Measurements from ENCODE around the gene LSM3. TPM values are rescaled to one million over a fixed set of nuclear protein-coding genes. Genes with fewer than 3 reads are reported as not detected.

Gene LSM3
- total RNA-seq, 4 donors from 2014 or later = 7.9 to 15.6 (median 12.7) TPM

GRCh38 chr3:14221902-14222301 lies 43.3 kb downstream of the LSM3 start:
- 86% methylated on average over 1 of the region's 1 CpG; no CpG with 5 or more reads in 1 of the 2 donors for WGBS, 2 donors (ENCODE audit: low coverage in 1 of 2)
- peaks cover 0 to 21% (median 0%) of the 10 kb centered on the region in 3 donors for H3K9me3 ChIP-seq
- H3K27ac ChIP-seq = no peak overlapping the region
- no peak for ATAC-seq
- no peak overlapping the region for H3K4me3 ChIP-seq
- no peaks in the 10 kb centered on the region for H3K4me1 ChIP-seq
- TF ChIP-seq POLR2AphosphoS5 (IDR thresholded peaks at IDR 0.05) (no peak), EP300 (IDR thresholded peaks at IDR 0.05) (no peak), POLR2A (IDR thresholded peaks at IDR 0.05) (no peak)
- TF ChIP-seq, protein P1, sequence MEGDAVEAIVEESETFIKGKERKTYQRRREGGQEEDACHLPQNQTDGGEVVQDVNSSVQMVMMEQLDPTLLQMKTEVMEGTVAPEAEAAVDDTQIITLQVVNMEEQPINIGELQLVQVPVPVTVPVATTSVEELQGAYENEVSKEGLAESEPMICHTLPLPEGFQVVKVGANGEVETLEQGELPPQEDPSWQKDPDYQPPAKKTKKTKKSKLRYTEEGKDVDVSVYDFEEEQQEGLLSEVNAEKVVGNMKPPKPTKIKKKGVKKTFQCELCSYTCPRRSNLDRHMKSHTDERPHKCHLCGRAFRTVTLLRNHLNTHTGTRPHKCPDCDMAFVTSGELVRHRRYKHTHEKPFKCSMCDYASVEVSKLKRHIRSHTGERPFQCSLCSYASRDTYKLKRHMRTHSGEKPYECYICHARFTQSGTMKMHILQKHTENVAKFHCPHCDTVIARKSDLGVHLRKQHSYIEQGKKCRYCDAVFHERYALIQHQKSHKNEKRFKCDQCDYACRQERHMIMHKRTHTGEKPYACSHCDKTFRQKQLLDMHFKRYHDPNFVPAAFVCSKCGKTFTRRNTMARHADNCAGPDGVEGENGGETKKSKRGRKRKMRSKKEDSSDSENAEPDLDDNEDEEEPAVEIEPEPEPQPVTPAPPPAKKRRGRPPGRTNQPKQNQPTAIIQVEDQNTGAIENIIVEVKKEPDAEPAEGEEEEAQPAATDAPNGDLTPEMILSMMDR (IDR thresholded peaks at IDR 0.05) = no peak
- H3K36me3 ChIP-seq = no peaks in the 10 kb centered on the region
- H3K27me3 ChIP-seq = peaks cover 7% of the 10 kb centered on the region

DNA sequence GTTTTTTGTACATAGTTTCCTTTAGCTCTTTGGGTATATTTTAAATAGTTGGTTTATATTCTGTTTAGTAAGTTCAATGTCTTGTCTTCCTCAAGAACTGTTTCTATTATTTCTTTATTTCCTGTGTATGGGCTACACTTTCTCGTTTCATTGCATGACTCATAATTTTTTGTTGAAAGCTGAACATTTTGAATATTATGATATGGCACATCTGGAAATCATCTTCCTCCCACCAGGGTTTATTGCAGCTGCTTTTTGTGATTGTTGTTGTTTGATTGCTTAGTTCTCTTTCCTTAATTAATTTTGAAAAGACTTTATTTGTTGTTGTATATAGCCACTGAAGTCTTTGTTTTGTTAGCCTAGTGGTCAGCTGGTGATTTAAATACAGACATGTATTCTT lies 43.8 kb downstream of the LSM3 start:
- H3K27ac ChIP-seq = no peak overlapping the region
- ATAC-seq = no peak
- no peaks in the 10 kb centered on the region for H3K36me3 ChIP-seq
- TF ChIP-seq POLR2AphosphoS5 (IDR thresholded peaks at IDR 0.05) (no peak), POLR2A (IDR thresholded peaks at IDR 0.05) (no peak), EP300 (IDR thresholded peaks at IDR 0.05) (no peak)
- TF ChIP-seq, protein P1 (IDR thresholded peaks at IDR 0.05) = no peak
- 19 to 29% methylated on average over 1 of the region's 1 CpG for WGBS, 2 donors (ENCODE audit: low coverage in 1 of 2)
- H3K27me3 ChIP-seq = peaks cover 7% of the 10 kb centered on the region
- peaks cover 0 to 21% (median 0%) of the 10 kb centered on the region in 3 donors for H3K9me3 ChIP-seq
- H3K4me3 ChIP-seq = no peak overlapping the region
- H3K4me1 ChIP-seq = no peaks in the 10 kb centered on the region

DNA sequence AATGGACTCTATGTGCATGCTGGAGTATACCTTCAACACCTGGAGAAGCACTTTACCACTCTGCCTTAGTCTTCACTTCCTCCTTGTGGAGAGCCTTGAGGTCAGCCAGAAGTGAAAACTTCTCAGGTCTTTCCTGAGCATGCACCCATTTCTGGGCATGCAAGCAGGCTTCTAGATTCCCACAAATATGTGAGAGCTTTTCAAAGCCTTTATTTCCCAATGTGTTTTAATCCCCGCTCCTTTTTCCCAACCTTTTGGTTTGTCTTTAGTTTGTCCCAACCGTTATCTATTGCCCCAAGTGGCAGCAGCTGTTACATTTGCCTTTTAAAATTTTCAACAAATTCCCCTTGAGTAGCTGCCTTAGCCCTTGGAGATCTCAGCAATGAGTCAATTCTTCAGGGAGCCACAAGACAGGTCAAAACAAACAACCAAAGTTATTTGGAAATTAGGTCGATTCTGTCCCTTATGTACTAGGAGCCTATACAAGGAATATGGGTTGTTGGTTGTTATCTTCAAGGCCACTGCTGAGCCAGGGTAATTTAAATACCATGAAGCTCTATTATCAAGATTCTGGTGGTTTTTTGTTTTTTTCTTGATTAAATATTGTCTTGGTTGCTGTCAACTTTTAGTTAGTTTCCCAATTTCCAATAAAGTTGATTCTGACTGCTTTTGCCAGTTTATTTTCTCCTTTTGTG lies 44.4 kb downstream of the LSM3 start:
- Histone ChIP-seq H3K4me1 (no peaks in the 10 kb centered on the region), H3K4me3 (no peak overlapping the region), H3K27ac (no peak overlapping the region), H3K36me3 (no peaks in the 10 kb centered on the region), H3K27me3 (peaks cover 7% of the 10 kb centered on the region), H3K9me3 (peaks cover 0 to 21% (median 0%) of the 10 kb centered on the region in 3 donors)
- WGBS, 2 donors (ENCODE audit: low coverage in 1 of 2) = 49 to 70% methylated on average over 3 of the region's 3 CpGs
- TF ChIP-seq POLR2A (IDR thresholded peaks at IDR 0.05) = no peak
- TF ChIP-seq EP300 (IDR thresholded peaks at IDR 0.05) = no peak
- TF ChIP-seq POLR2AphosphoS5 (IDR thresholded peaks at IDR 0.05) = no peak
- TF ChIP-seq, protein P1 (IDR thresholded peaks at IDR 0.05) = no peak
- ATAC-seq = peak; percentile 60

DNA sequence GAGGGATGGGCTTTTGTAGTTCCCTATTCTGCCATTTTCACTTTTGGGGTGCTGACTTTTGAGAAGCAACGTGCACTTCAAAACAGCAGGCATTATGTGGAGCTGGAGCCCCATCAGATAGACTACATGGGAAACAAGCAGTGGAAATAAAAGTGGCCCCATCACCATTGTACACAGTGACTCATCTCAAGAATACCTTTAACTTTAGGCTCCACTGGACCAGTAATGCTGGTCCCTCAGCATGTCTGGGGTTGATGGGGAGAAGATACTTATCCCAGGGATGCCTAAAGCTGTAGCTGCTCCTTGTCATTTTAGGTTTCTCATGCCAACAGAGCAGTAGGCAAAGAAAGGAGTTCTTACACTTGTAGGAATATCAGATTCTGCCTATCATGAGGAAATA lies 45.0 kb downstream of the LSM3 start:
- ATAC-seq = no peak
- Histone ChIP-seq H3K4me3 (no peak overlapping the region), H3K9me3 (peaks cover 0 to 21% (median 0%) of the 10 kb centered on the region in 3 donors), H3K27ac (no peak overlapping the region), H3K27me3 (peaks cover 7% of the 10 kb centered on the region), H3K4me1 (no peaks in the 10 kb centered on the region), H3K36me3 (no peaks in the 10 kb centered on the region)
- whole genome bisulfite sequencing, 2 donors (ENCODE audit: low coverage in 1 of 2) = 40 to 80% methylated on average over 1 of the region's 1 CpG
- TF ChIP-seq, protein P1 (IDR thresholded peaks at IDR 0.05) = no peak
- TF ChIP-seq POLR2A (IDR thresholded peaks at IDR 0.05) (no peak), POLR2AphosphoS5 (IDR thresholded peaks at IDR 0.05) (no peak), EP300 (IDR thresholded peaks at IDR 0.05) (no peak)

GRCh38 chr3:14224895-14225294 lies 46.3 kb downstream of the LSM3 start:
- WGBS, 2 donors (ENCODE audit: low coverage in 1 of 2) = 57 to 65% methylated on average over 4 of the region's 6 CpGs
- Histone ChIP-seq H3K27ac (no peak overlapping the region), H3K9me3 (peaks cover 0 to 21% (median 0%) of the 10 kb centered on the region in 3 donors), H3K4me3 (no peak overlapping the region), H3K27me3 (peaks cover 7% of the 10 kb centered on the region), H3K4me1 (no peaks in the 10 kb centered on the region), H3K36me3 (no peaks in the 10 kb centered on the region)
- ATAC-seq = no peak
- TF ChIP-seq EP300 (IDR thresholded peaks at IDR 0.05) (no peak), POLR2A (IDR thresholded peaks at IDR 0.05) (no peak), POLR2AphosphoS5 (IDR thresholded peaks at IDR 0.05) (no peak)
- TF ChIP-seq, protein P1 (IDR thresholded peaks at IDR 0.05) = no peak

All from gastroesophageal sphincter (tissue), 4 donors.